HepG2 (cell line): ENCODE data around the gene OR9A2. TPM values are rescaled to one million over a fixed set of nuclear protein-coding genes. Genes with fewer than 3 reads are reported as not detected.

Source experiments
- ATAC-seq: fragments of 200-7000 bp; cut with Tn5 transposase; 3 replicates; pipeline ENCODE4 v1.9.1; 2020; ENCODE audit warnings: mild to moderate bottlenecking, moderate library complexity
- BruUV-seq: library from RNA; stranded (reverse); fragments of 400-500 nt; replicated peaks from 2 replicates; lab custom pipeline; 2021; lab: Mats Ljungman, UMichigan
- CTCF ChIA-PET: fragments of 300-600 bp; formaldehyde crosslinking; extraction: SDS; loops from one replicate; lab custom pipeline; 2021; ENCODE audit warnings: low total read pairs, inconsistent platforms, low intra/inter-chr PET ratio; lab: Yijun Ruan, JAX
- POLR2A ChIA-PET: fragments of 350-600 bp; sonication (Branson Sonifier 250); formaldehyde crosslinking; loops from one replicate; lab custom pipeline; 2020; ENCODE audit warnings: antibody characterized with exemption, inconsistent platforms; lab: Yijun Ruan, JAX
- DNase-seq: peaks from one replicate; pipeline ENCODE4 v3.0.0-alpha.2; 2015; ENCODE audit warnings: low spot score
- FAIRE-seq: peaks from 3 replicates; lab custom pipeline; 2011; peaks lifted over from hg19 to GRCh38; lab: Jason Lieb, UNC
- H2AFZ ChIP-seq: one replicate; pipeline ENCODE4 v1.6.1; 2011; ENCODE audit warnings: low read length, inconsistent platforms
- H3K27ac ChIP-seq: fragments of 300-600 bp; 3 replicates; pipeline ENCODE4 v1.8.0; 2011; ENCODE audit warnings: mixed run types, mild to moderate bottlenecking, mixed read lengths, low read length, inconsistent platforms; ENCODE audit not compliant: insufficient read depth; ENCODE audit errors: extremely low read length
- H3K27me3 ChIP-seq, 2 experiments: fragments of 200-600 bp in 1 of 2; 2 replicates in 1 of 2; 3 replicates in 1 of 2; pipeline versions ENCODE4 v1.6.0 to v1.8.0; 2011; ENCODE audit warnings: low read length in 2 of 2, mild to moderate bottlenecking in 2 of 2, moderate library complexity in 2 of 2, inconsistent platforms in 1 of 2; ENCODE audit not compliant: insufficient read depth in 2 of 2, control insufficient read depth in 1 of 2
- H3K36me3 ChIP-seq, 2 experiments: fragments of 200-600 bp in 1 of 2; replicated peaks in 1 of 2; 2 replicates in 1 of 2; 3 replicates in 1 of 2; pipeline versions ENCODE4 v1.5.1 to v1.8.0; 2011; ENCODE audit warnings: low read length in 2 of 2, inconsistent platforms in 1 of 2; ENCODE audit not compliant: insufficient read depth in 2 of 2, control insufficient read depth in 1 of 2
- H3K4me1 ChIP-seq: 2 replicates; pipeline ENCODE4 v1.5.1; 2012; ENCODE audit warnings: low read length, inconsistent platforms; ENCODE audit not compliant: insufficient read depth
- H3K4me2 ChIP-seq: 2 replicates; pipeline ENCODE4 v1.6.0; 2011; ENCODE audit warnings: low read depth, low read length, inconsistent platforms
- H3K4me3 ChIP-seq, 3 experiments: fragments of 200-600 bp in 1 of 3; sonication (generic), shearing (Covaris generic) in 1 of 3; replicated peaks in 1 of 3; 2 replicates each; pipeline ENCODE4 v1.5.1; 2011 to 2016; ENCODE audit warnings: low read length in 3 of 3, inconsistent platforms in 2 of 3, low read depth in 2 of 3, mild to moderate bottlenecking in 2 of 3, control low read depth in 1 of 3, mixed read lengths in 1 of 3; ENCODE audit not compliant: insufficient read depth in 1 of 3
- H3K79me2 ChIP-seq: one replicate; pipeline ENCODE4 v1.6.1; 2011; ENCODE audit warnings: low read length, inconsistent platforms; ENCODE audit not compliant: insufficient read depth
- H3K9ac ChIP-seq: 2 replicates; pipeline ENCODE4 v1.6.0; 2011; ENCODE audit warnings: mild to moderate bottlenecking, low read depth, low read length, inconsistent platforms; ENCODE audit not compliant: insufficient read depth
- H3K9me3 ChIP-seq: 2 replicates; pipeline ENCODE4 v1.5.1; 2012; ENCODE audit warnings: mild to moderate bottlenecking, low read length
- H4K20me1 ChIP-seq: 2 replicates; pipeline ENCODE4 v1.6.0; 2011; ENCODE audit warnings: inconsistent platforms, mild to moderate bottlenecking, low read length, moderate library complexity; ENCODE audit not compliant: insufficient read depth
- CREB1 ChIP-seq, 2 experiments: fragments of 450-650 bp in 1 of 2; IDR thresholded peaks; 2 replicates each; pipeline ENCODE4 v1.6.1; 2016 to 2017; ENCODE audit warnings: control low read depth in 1 of 2, mild to moderate bottlenecking in 1 of 2, missing compliant biosample characterization in 1 of 2, missing genetic modification characterization in 1 of 2
- DR1 ChIP-seq: sonication (generic); formaldehyde crosslinking; IDR thresholded peaks from 2 replicates; pipeline ENCODE4 v1.8.0; 2021; ENCODE audit warnings: mild to moderate bottlenecking, missing genetic modification reagents, inconsistent platforms
- ETV6 ChIP-seq: sonication (generic); formaldehyde crosslinking; conservative IDR thresholded peaks from 2 replicates; pipeline ENCODE4 v1.4.0; 2020; ENCODE audit warnings: missing genetic modification reagents
- FLYWCH1 ChIP-seq: sonication (generic); formaldehyde crosslinking; IDR thresholded peaks from 2 replicates; pipeline ENCODE4 v1.8.1; 2023; ENCODE audit warnings: mild to moderate bottlenecking, missing genetic modification reagents
- FOXC1 ChIP-seq: sonication (generic); formaldehyde crosslinking; IDR thresholded peaks from 2 replicates; pipeline ENCODE4 v1.8.0; 2022; ENCODE audit warnings: mild to moderate bottlenecking, missing genetic modification reagents, borderline replicate concordance
- KAT7 ChIP-seq: IDR thresholded peaks from 2 replicates; pipeline ENCODE4 v1.6.1; 2018; ENCODE audit warnings: borderline replicate concordance, missing compliant biosample characterization
- KDM5A ChIP-seq: fragments of 200-600 bp; sonication (generic); IDR thresholded peaks from 2 replicates; pipeline ENCODE4 v1.7.0; 2018; ENCODE audit warnings: antibody characterized with exemption, mild to moderate bottlenecking, low read length, borderline replicate concordance
- NFYB ChIP-seq: sonication (generic); formaldehyde crosslinking; IDR thresholded peaks from 2 replicates; pipeline ENCODE4 v1.4.0; 2020; ENCODE audit warnings: missing genetic modification reagents
- RARG ChIP-seq: sonication (generic); formaldehyde crosslinking; IDR thresholded peaks from 2 replicates; pipeline ENCODE4 v1.4.0; 2020; ENCODE audit warnings: low read depth, mild to moderate bottlenecking, missing genetic modification reagents
- RFX3 ChIP-seq: IDR thresholded peaks from 2 replicates; pipeline ENCODE4 v1.6.1; 2016; ENCODE audit warnings: missing biosample characterization, missing genetic modification reagents
- RFXAP ChIP-seq: sonication (generic); formaldehyde crosslinking; IDR thresholded peaks from 2 replicates; pipeline ENCODE4 v1.4.0; 2020; ENCODE audit warnings: missing genetic modification reagents, borderline replicate concordance
- ZMYM3 ChIP-seq: sonication (generic); formaldehyde crosslinking; IDR thresholded peaks from 2 replicates; pipeline ENCODE4 v1.5.1; 2020; ENCODE audit warnings: mild to moderate bottlenecking, missing genetic modification reagents
- ZNF20 ChIP-seq: sonication (generic); formaldehyde crosslinking; IDR thresholded peaks from 2 replicates; pipeline ENCODE4 v1.4.0; 2020; ENCODE audit warnings: mild to moderate bottlenecking, moderate library complexity, missing genetic modification reagents
- ZNF280D ChIP-seq: sonication (generic); formaldehyde crosslinking; IDR thresholded peaks from 2 replicates; pipeline ENCODE4 v1.5.1; 2020; ENCODE audit warnings: mild to moderate bottlenecking, missing genetic modification reagents
- ZNF382 ChIP-seq: sonication (generic); formaldehyde crosslinking; IDR thresholded peaks from 2 replicates; pipeline ENCODE4 v1.5.0; 2020; ENCODE audit warnings: missing genetic modification reagents, mild to moderate bottlenecking, borderline replicate concordance
- ZNF562 ChIP-seq: sonication (generic); formaldehyde crosslinking; IDR thresholded peaks from 2 replicates; pipeline ENCODE4 v1.8.0; 2022; ENCODE audit warnings: missing genetic modification reagents, borderline replicate concordance
- ZNF564 ChIP-seq: sonication (generic); formaldehyde crosslinking; IDR thresholded peaks from 2 replicates; pipeline ENCODE4 v1.8.1; 2023; ENCODE audit warnings: mild to moderate bottlenecking, missing genetic modification reagents
- ZSCAN20 ChIP-seq: sonication (generic); formaldehyde crosslinking; IDR thresholded peaks from 2 replicates; pipeline ENCODE4 v1.4.0; 2020; ENCODE audit warnings: missing genetic modification reagents, mild to moderate bottlenecking, borderline replicate concordance
- WGBS: methylation state at CpG from one replicate; pipeline ENCODE4 v1.1.6; 2017; ENCODE audit warnings: low lambda C conversion rate; 5-methylcytosine and 5-hydroxymethylcytosine counted together
- in situ Hi-C: cut with HindIII; loops from 2 replicates; pipeline ENCODE4 v1.10.0; 2017; ENCODE audit warnings: low pct_unique_long_range_greater_than_20kb; ENCODE audit not compliant: extremely low pct_ligation_motif_present
- intact Hi-C: fragments of 100-400 bp; cut with micrococcal nuclease; formaldehyde crosslinking; loops from one replicate; pipeline ENCODE4 v1.10.0; 2022; ENCODE audit not compliant: unreplicated experiment
- polyA plus RNA-seq, 8 experiments: library from polyadenylated mRNA; depleted of rRNA in 3 of 8; stranded (reverse) in 7 of 8; unstranded in 1 of 8; fragments of >200 nt; fragmentation: Illumina TruSeq in 4 of 8; extraction: Trizol in 4 of 8; gene quantifications; 2 replicates each; pipeline versions ENCODE4 v1.2.1 to v1.2.3, GENCODE V29; 2011 to 2016; ENCODE audit warnings: low read depth in 4 of 8, missing spikeins in 1 of 8, mixed read lengths in 1 of 8; ENCODE audit not compliant: insufficient read depth in 1 of 8
- total RNA-seq, 5 experiments: library from RNA; depleted of rRNA; stranded (reverse); fragments of >200 nt; fragmentation: Illumina TruSeq; extraction: Trizol; gene quantifications; 2 replicates each; pipeline ENCODE4 v1.2.3, GENCODE V29; 2016; ENCODE audit warnings: low read depth in 1 of 5

Gene OR9A2
- total and polyA plus RNA-seq, 2 of the 13 experiments (the other 11 are each of a cell fraction or from before 2014, with no cell fraction given): not detected

GRCh38 chr7:143012409-143012808 is 14.5 kb downstream of the OR9A2 start:
- no peaks in the 10 kb centered on the region; a peak in 1 of 5 replicates for H3K27me3 ChIP-seq
- DNase-seq (no peak), ATAC-seq (no peak)
- H3K4me2 ChIP-seq: no peak overlapping the region
- H3K36me3 ChIP-seq: no peaks in the 10 kb centered on the region
- H3K27ac ChIP-seq: no peak overlapping the region
- H3K4me3 ChIP-seq: no peak overlapping the region
- TF ChIP-seq ZNF20 (no peak), FLYWCH1 (no peak), ZNF562 (no peak), ZNF382 (CRISPR knock-in tag) (no peak), ZNF564 (CRISPR knock-in tag) (no peak), NFYB (no peak), RFX3 (no peak), FOXC1 (CRISPR knock-in tag) (no peak), RFXAP (no peak), KAT7 (CRISPR knock-in tag) (no peak), RARG (CRISPR knock-in tag) (no peak)
- TF ChIP-seq, all 625 proteins: peak for 0
- Histone ChIP-seq H3K9ac (no peak overlapping the region), H4K20me1 (no peaks in the 10 kb centered on the region), H3K9me3 (no peaks in the 10 kb centered on the region), H2AFZ (no peak overlapping the region), H3K4me1 (no peaks in the 10 kb centered on the region), H3K79me2 (no peaks in the 10 kb centered on the region)
- 46% methylated on average over 4 of the region's 4 CpGs for WGBS
- ChIA-PET POLR2A (no interaction called here), CTCF (interaction anchor here (7.9 kb wide), 1 partner anchor 202 kb away, joined by 178 read pairs; no protein-coding TSS in a partner anchor)
- intact Hi-C loops: no loop called here
- BruUV-seq: no TSS peak
- in situ Hi-C loops: no loop called here
- no peak for FAIRE-seq

- CTCF ChIA-PET: interaction anchor here (7.9 kb wide), 1 partner anchor 203 kb away, joined by 178 read pairs; no protein-coding TSS in a partner anchor
- H3K4me3 ChIP-seq: no peak overlapping the region
- DNase-seq (no peak), ATAC-seq (no peak), FAIRE-seq (no peak)
- intact Hi-C loops: no loop called here
- H3K4me2 ChIP-seq: no peak overlapping the region
- no peaks in the 10 kb centered on the region for H4K20me1 ChIP-seq
- H2AFZ ChIP-seq: no peak overlapping the region
- H3K9ac ChIP-seq: no peak overlapping the region
- no peaks in the 10 kb centered on the region for H3K79me2 ChIP-seq
- no peaks in the 10 kb centered on the region; a peak in 1 of 5 replicates for H3K27me3 ChIP-seq
- POLR2A ChIA-PET: no interaction called here
- no peaks in the 10 kb centered on the region for H3K36me3 ChIP-seq
- no peaks in the 10 kb centered on the region for H3K4me1 ChIP-seq
- H3K9me3 ChIP-seq: no peaks in the 10 kb centered on the region
- H3K27ac ChIP-seq: no peak overlapping the region
- 32% methylated on average over 7 of the region's 7 CpGs for WGBS
- in situ Hi-C loops: no loop called here
- no TSS peak for BruUV-seq
- TF ChIP-seq ETV6 (CRISPR knock-in tag): no peak
- no peak for TF ChIP-seq KDM5A
- TF ChIP-seq ZSCAN20 (CRISPR knock-in tag): no peak
- no peak for TF ChIP-seq CREB1 (IDR thresholded peaks at IDR 0.05)
- no peak for TF ChIP-seq CREB1 (CRISPR knock-in tag; IDR thresholded peaks at IDR 0.05)
- no peak for TF ChIP-seq ZNF280D (CRISPR knock-in tag)
- no peak for TF ChIP-seq FLYWCH1
- no peak for TF ChIP-seq DR1 (CRISPR knock-in tag)
- TF ChIP-seq ZMYM3: no peak
These were observed 14.9 kb downstream of the OR9A2 start for GRCh38 chr7:143012001-143012400.
